Nephron progenitor cell (in vitro differentiated cells): ENCODE measurements around the gene EXOSC9.

Experiments
- DNase-seq: peaks from one replicate; pipeline ENCODE4 v3.0.0; 2021
- H3K27ac Mint-ChIP-seq: 2 replicates; pipeline ENCODE4 v1.8.0; 2021; ENCODE audit warnings: mild to moderate bottlenecking, moderate library complexity, mixed read lengths
- H3K27me3 Mint-ChIP-seq: 2 replicates; pipeline ENCODE4 v1.8.0; 2021; ENCODE audit warnings: mild to moderate bottlenecking, low read depth, mixed read lengths; ENCODE audit not compliant: poor library complexity
- H3K36me3 Mint-ChIP-seq: 2 replicates; pipeline ENCODE4 v1.8.0; 2021; ENCODE audit warnings: low read depth, mixed read lengths
- H3K4me1 Mint-ChIP-seq: 2 replicates; pipeline ENCODE4 v1.8.0; 2021; ENCODE audit warnings: mixed read lengths
- H3K4me3 Mint-ChIP-seq: 2 replicates; pipeline ENCODE4 v1.8.0; 2021; ENCODE audit warnings: mild to moderate bottlenecking, moderate library complexity, mixed read lengths
- H3K9me3 Mint-ChIP-seq: 2 replicates; pipeline ENCODE4 v1.8.0; 2021; ENCODE audit warnings: mild to moderate bottlenecking, moderate library complexity, mixed read lengths
- CTCF ChIP-seq: fragments of 200-600 bp; sonication (generic); IDR thresholded peaks from 2 replicates; pipeline ENCODE4 v1.5.0; 2021; ENCODE audit warnings: antibody characterized with exemption

EXOSC9 gene

GRCh38 chr4:121822047-121822446, 20.9 kb downstream of the EXOSC9 start:
- Mint-ChIP-seq H3K27ac (no peak overlapping the region), H3K4me3 (peak overlapping the region; percentile 93), H3K36me3 (peaks cover 24% of the 10 kb centered on the region), H3K27me3 (no peaks in the 10 kb centered on the region), H3K9me3 (no peaks in the 10 kb centered on the region), H3K4me1 (peaks cover 36% of the 10 kb centered on the region)
- DNase-seq: no peak
- TF ChIP-seq CTCF: no peak

- TF ChIP-seq CTCF: no peak
- Mint-ChIP-seq H3K36me3 (peaks cover 18% of the 10 kb centered on the region), H3K9me3 (no peaks in the 10 kb centered on the region), H3K4me3 (peak overlapping the region; percentile 93), H3K27ac (peak overlapping the region; percentile 83), H3K4me1 (peaks cover 36% of the 10 kb centered on the region), H3K27me3 (no peaks in the 10 kb centered on the region)
- peak; percentile 26 for DNase-seq
Observed at GRCh38 chr4:121822796-121823504, 21.8 kb downstream of the EXOSC9 start.

- Mint-ChIP-seq H3K4me1 (peaks cover 36% of the 10 kb centered on the region), H3K27ac (peak within 1 kb of the TSS; percentile 83), H3K4me3 (peak within 1 kb of the TSS; percentile 93), H3K9me3 (no peaks in the 10 kb centered on the region), H3K36me3 (peaks cover 13% of the 10 kb centered on the region), H3K27me3 (no peaks in the 10 kb centered on the region)
- no peak for TF ChIP-seq CTCF
- peak; percentile 95 for DNase-seq
Observed at GRCh38 chr4:121823505-121824170, 22.5 kb downstream of the EXOSC9 start, which contains the start of gene CCNA2. TSS of gene CCNA2 (minus strand) at chr4:121823883. CDS start at chr4:121823628, 255 bp downstream.

- Mint-ChIP-seq H3K27ac (peak overlapping the region; percentile 48), H3K4me3 (peak overlapping the region; percentile 93), H3K36me3 (peaks cover 9% of the 10 kb centered on the region), H3K4me1 (peaks cover 36% of the 10 kb centered on the region), H3K9me3 (no peaks in the 10 kb centered on the region), H3K27me3 (no peaks in the 10 kb centered on the region)
- DNase-seq: no peak
- no peak for TF ChIP-seq CTCF
Observed at GRCh38 chr4:121824171-121824527, 23.0 kb downstream of the EXOSC9 start.

GRCh38 chr4:121824950-121825349, 23.8 kb downstream of the EXOSC9 start:
- Mint-ChIP-seq H3K27ac (no peak overlapping the region), H3K4me1 (peaks cover 36% of the 10 kb centered on the region), H3K4me3 (peak overlapping the region; percentile 57), H3K36me3 (peaks cover 4% of the 10 kb centered on the region), H3K27me3 (no peaks in the 10 kb centered on the region), H3K9me3 (no peaks in the 10 kb centered on the region)
- DNase-seq: no peak
- TF ChIP-seq CTCF: no peak
